Endothelial cell (in vitro differentiated cells): ENCODE measurements around the gene OR2F2. TPM values are rescaled to one million over a fixed set of nuclear protein-coding genes. Genes with fewer than 3 reads are reported as not detected.

Experiments
- DNase-seq: peaks from one replicate; pipeline ENCODE4 v3.0.0; 2021; ENCODE audit warnings: low spot score
- H3K27ac Mint-ChIP-seq: one replicate; pipeline ENCODE4 v1.8.0; 2021; ENCODE audit warnings: mixed read lengths, inconsistent platforms; ENCODE audit not compliant: unreplicated experiment
- H3K27me3 Mint-ChIP-seq: one replicate; pipeline ENCODE4 v1.8.0; 2021; ENCODE audit warnings: mild to moderate bottlenecking, moderate library complexity, mixed read lengths, inconsistent platforms; ENCODE audit not compliant: unreplicated experiment
- H3K36me3 Mint-ChIP-seq: one replicate; pipeline ENCODE4 v1.8.0; 2021; ENCODE audit warnings: mild to moderate bottlenecking, low read depth, mixed read lengths, inconsistent platforms; ENCODE audit not compliant: unreplicated experiment
- H3K4me1 Mint-ChIP-seq: one replicate; pipeline ENCODE4 v1.8.0; 2021; ENCODE audit warnings: mild to moderate bottlenecking, mixed read lengths, inconsistent platforms; ENCODE audit not compliant: unreplicated experiment
- H3K4me3 Mint-ChIP-seq: one replicate; pipeline ENCODE4 v1.8.0; 2021; ENCODE audit warnings: mild to moderate bottlenecking, mixed read lengths, inconsistent platforms; ENCODE audit not compliant: unreplicated experiment
- H3K9me3 Mint-ChIP-seq: one replicate; pipeline ENCODE4 v1.8.0; 2021; ENCODE audit warnings: mixed read lengths, inconsistent platforms; ENCODE audit not compliant: unreplicated experiment
- total RNA-seq: library from RNA; stranded (reverse); fragmentation: NEBNext Ultra II Directional; extraction: Animal tissue kit (Norgen Biotek cat#: 25700); gene quantifications from one replicate; pipeline ENCODE4 v1.2.1, GENCODE V29; 2021; ENCODE audit not compliant: unreplicated experiment
- TF ChIP-seq, protein P1 (sequence below): fragments of 200-600 bp; sonication (generic); IDR thresholded peaks from one replicate; pipeline ENCODE4 v1.5.0; 2021; ENCODE audit warnings: antibody characterized with exemption; ENCODE audit not compliant: unreplicated experiment

Gene OR2F2
- total RNA-seq, 1 donor from 2014 or later, result not detected

DNA sequence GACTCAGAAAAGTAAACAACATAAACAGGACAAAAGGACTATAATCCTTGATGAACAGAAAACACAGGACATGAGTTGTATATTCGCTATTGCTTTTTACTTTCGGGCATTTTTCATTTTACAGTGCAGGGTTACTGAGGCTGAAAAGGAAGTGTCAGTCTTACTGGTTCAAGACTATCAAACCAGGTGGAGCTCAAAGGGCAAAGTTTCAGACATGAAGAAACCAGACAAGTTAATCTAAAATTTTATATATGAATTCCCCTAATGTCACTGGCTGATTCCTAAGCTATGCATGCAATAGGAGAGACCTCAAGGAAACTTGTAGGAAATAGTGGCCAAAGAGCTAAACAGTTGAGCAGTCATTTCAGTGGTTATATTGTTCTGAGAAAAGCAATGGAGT, 44.5 kb upstream of the OR2F2 start:
- H3K27ac Mint-ChIP-seq, result no peak overlapping the region
- TF ChIP-seq, protein P1, sequence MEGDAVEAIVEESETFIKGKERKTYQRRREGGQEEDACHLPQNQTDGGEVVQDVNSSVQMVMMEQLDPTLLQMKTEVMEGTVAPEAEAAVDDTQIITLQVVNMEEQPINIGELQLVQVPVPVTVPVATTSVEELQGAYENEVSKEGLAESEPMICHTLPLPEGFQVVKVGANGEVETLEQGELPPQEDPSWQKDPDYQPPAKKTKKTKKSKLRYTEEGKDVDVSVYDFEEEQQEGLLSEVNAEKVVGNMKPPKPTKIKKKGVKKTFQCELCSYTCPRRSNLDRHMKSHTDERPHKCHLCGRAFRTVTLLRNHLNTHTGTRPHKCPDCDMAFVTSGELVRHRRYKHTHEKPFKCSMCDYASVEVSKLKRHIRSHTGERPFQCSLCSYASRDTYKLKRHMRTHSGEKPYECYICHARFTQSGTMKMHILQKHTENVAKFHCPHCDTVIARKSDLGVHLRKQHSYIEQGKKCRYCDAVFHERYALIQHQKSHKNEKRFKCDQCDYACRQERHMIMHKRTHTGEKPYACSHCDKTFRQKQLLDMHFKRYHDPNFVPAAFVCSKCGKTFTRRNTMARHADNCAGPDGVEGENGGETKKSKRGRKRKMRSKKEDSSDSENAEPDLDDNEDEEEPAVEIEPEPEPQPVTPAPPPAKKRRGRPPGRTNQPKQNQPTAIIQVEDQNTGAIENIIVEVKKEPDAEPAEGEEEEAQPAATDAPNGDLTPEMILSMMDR, result no peak
- no peaks in the 10 kb centered on the region for H3K27me3 Mint-ChIP-seq
- peaks cover 10% of the 10 kb centered on the region for H3K4me1 Mint-ChIP-seq
- no peak for DNase-seq
- H3K36me3 Mint-ChIP-seq, result peaks cover 14% of the 10 kb centered on the region
- peak overlapping the region; percentile 54 for H3K4me3 Mint-ChIP-seq
- H3K9me3 Mint-ChIP-seq, result no peaks in the 10 kb centered on the region

DNA sequence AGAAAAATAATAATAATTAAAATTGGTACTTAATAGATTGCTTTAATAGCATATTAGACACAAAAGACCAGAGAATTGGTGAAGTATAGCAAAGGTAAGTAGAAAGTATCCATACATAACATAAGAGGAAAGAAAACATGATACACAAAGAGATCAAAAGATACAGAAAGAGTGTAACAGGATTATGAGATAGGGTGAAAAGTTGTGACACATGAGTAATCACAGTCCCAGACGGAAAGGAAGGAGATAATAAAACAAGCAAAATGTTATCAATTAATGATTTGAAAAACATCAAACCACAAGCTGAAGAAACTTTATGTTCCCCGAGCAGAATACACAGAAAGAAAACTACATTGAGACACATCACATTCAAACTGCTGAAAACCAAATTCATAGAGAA, 43.6 kb upstream of the OR2F2 start:
- peaks cover 14% of the 10 kb centered on the region for H3K36me3 Mint-ChIP-seq
- no peaks in the 10 kb centered on the region for H3K27me3 Mint-ChIP-seq
- peaks cover 7% of the 10 kb centered on the region for H3K4me1 Mint-ChIP-seq
- no peaks in the 10 kb centered on the region for H3K9me3 Mint-ChIP-seq
- H3K27ac Mint-ChIP-seq, result no peak overlapping the region
- TF ChIP-seq, protein P1, result no peak
- no peak for DNase-seq
- no peak overlapping the region for H3K4me3 Mint-ChIP-seq

DNA sequence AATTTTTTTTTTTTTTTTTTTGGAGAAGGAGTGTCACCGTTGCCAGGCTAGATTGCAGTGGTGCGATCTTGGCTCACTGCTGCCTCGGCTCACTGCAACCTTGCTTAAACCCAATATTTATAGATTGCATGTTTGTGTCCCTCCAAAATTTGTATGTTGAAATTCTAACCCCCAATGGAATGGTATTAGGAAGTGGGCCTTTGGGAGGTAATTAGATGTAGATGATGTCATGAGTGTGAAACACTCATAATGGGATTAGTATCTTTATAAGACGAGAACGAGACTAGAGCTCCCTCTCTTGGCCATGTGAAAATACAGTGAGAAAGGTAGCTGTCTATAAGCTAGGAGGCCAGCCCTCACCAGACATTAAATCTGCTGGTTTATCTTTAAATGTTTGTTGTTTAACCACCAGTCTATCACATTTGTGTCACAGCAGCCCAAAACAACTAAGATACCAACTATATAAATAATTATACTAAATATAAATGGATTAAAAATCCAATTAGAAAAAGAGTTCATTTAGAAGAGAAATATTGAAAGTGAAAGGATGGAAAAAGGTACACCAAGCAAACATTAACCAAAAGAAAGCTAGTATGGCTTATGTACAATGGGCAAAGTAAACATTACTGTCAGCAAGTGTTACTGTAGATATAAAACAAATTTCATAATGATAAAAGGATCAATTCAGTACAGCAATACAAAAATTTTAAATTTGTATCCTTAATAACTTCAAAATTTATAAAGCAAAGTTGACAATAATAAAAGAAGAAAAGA, 42.3 kb upstream of the OR2F2 start:
- Mint-ChIP-seq H3K27ac (no peak overlapping the region), H3K36me3 (peaks cover 14% of the 10 kb centered on the region), H3K4me1 (peaks cover 4% of the 10 kb centered on the region), H3K27me3 (no peaks in the 10 kb centered on the region), H3K9me3 (no peaks in the 10 kb centered on the region), H3K4me3 (no peak overlapping the region)
- no peak for DNase-seq
- TF ChIP-seq, protein P1, result peak; percentile 54

DNA sequence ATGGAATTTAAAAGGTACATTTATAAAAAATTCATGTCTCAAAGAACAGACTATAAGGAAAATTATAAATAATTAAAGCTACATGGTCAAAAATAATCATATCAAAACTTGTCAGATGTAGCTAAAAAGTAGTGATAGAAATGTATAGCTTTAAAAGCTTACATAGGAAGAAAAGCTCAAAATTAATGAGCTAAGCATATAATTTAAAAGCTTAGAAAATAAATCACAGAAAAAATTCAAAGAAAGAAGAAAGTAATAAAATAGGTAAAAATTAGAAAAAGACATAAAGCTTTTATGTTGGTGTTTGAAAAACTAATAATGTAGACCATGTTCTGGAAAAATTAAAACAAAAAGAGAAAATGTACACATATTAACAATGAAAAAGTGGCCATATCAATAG, 38.4 kb upstream of the OR2F2 start:
- no peak for DNase-seq
- Mint-ChIP-seq H3K4me3 (no peak overlapping the region), H3K27me3 (peaks cover 5% of the 10 kb centered on the region), H3K36me3 (peaks cover 5% of the 10 kb centered on the region), H3K9me3 (no peaks in the 10 kb centered on the region), H3K4me1 (peaks cover 19% of the 10 kb centered on the region), H3K27ac (no peak overlapping the region)
- TF ChIP-seq, protein P1, result no peak

DNA sequence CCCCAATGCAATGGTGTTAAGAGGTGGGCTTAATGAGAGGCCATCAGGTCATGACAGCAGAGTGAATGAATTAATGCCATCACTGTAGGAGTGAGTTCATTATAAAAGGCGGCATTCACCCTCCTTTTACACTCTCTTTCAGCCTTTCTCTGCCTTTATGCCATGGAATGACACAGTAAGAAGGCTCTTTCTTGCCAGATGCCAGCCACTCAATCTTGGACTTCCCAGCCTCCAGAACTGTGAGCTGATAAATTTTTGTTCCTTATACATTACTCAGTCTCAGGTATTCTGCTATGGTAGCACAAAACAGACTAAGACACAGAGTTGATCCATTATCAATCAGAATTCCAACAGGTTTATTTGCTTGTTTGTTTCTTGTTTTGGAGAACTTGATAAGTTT, 36.2 kb upstream of the OR2F2 start:
- Mint-ChIP-seq H3K27ac (no peak overlapping the region), H3K36me3 (peaks cover 5% of the 10 kb centered on the region), H3K4me3 (no peak overlapping the region), H3K9me3 (no peaks in the 10 kb centered on the region), H3K4me1 (peaks cover 19% of the 10 kb centered on the region), H3K27me3 (peaks cover 5% of the 10 kb centered on the region)
- TF ChIP-seq, protein P1, result no peak
- no peak for DNase-seq
